K562 (cell line): ENCODE measurements around the gene GGTLC2. TPM values are rescaled to one million over a fixed set of nuclear protein-coding genes. Genes with fewer than 3 reads are reported as not detected.

Source experiments
- ATAC-seq: fragments of 200-7000 bp; cut with Tn5 transposase; 3 replicates; pipeline ENCODE4 v1.9.1; 2020; ENCODE audit warnings: moderate library complexity
- BruUV-seq: library from RNA; stranded (reverse); fragments of 400-500 nt; replicated peaks from 2 replicates; lab custom pipeline; 2021; lab: Mats Ljungman, UMichigan
- CTCF ChIA-PET: fragments of 300-600 bp; formaldehyde crosslinking; extraction: SDS; loops from one replicate; lab custom pipeline; 2021; ENCODE audit warnings: low intra/inter-chr PET ratio; lab: Yijun Ruan, JAX
- POLR2A ChIA-PET: fragments of 300-600, 350-650 bp; sonication (Branson Sonifier 250); formaldehyde crosslinking; extraction: SDS; loops from one replicate; lab custom pipeline; 2021; ENCODE audit warnings: antibody characterized with exemption, inconsistent platforms; lab: Yijun Ruan, JAX
- DNase-seq, 4 experiments: peaks; one replicate each; pipeline versions ENCODE4 v3.0.0 to v3.0.0-alpha.2; 2011 to 2018; ENCODE audit warnings: low spot score in 3 of 4, mixed read lengths in 3 of 4; ENCODE audit errors: extremely low read depth in 1 of 4
- FAIRE-seq: peaks from 2 replicates; lab custom pipeline; 2011; peaks lifted over from hg19 to GRCh38; lab: Jason Lieb, UNC
- H2AFZ ChIP-seq: 2 replicates; pipeline ENCODE4 v1.6.0; 2011; ENCODE audit warnings: low read depth, low read length, control low read depth, inconsistent platforms
- H3K27ac ChIP-seq: fragments of 200-600 bp; 3 replicates; pipeline ENCODE4 v1.8.0; 2011; ENCODE audit warnings: low read depth, mild to moderate bottlenecking, control low read depth, inconsistent platforms, low read length, moderate library complexity, mixed read lengths; ENCODE audit errors: extremely low read depth
- H3K27me3 ChIP-seq, 2 experiments: fragments of 300-600 bp in 1 of 2; 2 replicates in 1 of 2; 3 replicates in 1 of 2; pipeline versions ENCODE4 v1.6.0 to v1.8.0; 2011; ENCODE audit warnings: inconsistent platforms in 2 of 2, low read length in 2 of 2, mild to moderate bottlenecking in 1 of 2, mixed read lengths in 1 of 2, moderate library complexity in 1 of 2; ENCODE audit not compliant: control insufficient read depth in 2 of 2, insufficient read depth in 2 of 2
- H3K36me3 ChIP-seq: fragments of 300-600 bp; 3 replicates; pipeline ENCODE4 v1.8.0; 2011; ENCODE audit warnings: mild to moderate bottlenecking, low read length, inconsistent platforms; ENCODE audit not compliant: control insufficient read depth, insufficient read depth
- H3K4me1 ChIP-seq, 2 experiments: fragments of 200-600 bp in 1 of 2; replicated peaks in 1 of 2; 2 replicates in 1 of 2; 3 replicates in 1 of 2; pipeline versions ENCODE4 v1.5.1 to v1.8.0; 2011; ENCODE audit warnings: inconsistent platforms in 2 of 2, low read length in 2 of 2, mild to moderate bottlenecking in 1 of 2, mixed read lengths in 1 of 2, moderate library complexity in 1 of 2; ENCODE audit not compliant: control insufficient read depth in 2 of 2, insufficient read depth in 2 of 2
- H3K4me2 ChIP-seq: 2 replicates; pipeline ENCODE4 v1.6.1; 2011; ENCODE audit warnings: low read length, control low read depth, inconsistent platforms, mixed read lengths; ENCODE audit not compliant: insufficient read depth
- H3K4me3 ChIP-seq: fragments of 200-600 bp; sonication (generic), shearing (Covaris generic); 2 replicates; pipeline ENCODE4 v1.5.1; 2016; ENCODE audit warnings: control low read depth, inconsistent platforms
- H3K79me2 ChIP-seq: fragments of 200-600 bp; 3 replicates; pipeline ENCODE4 v1.8.0; 2011; ENCODE audit warnings: low read length, inconsistent platforms; ENCODE audit not compliant: control insufficient read depth, insufficient read depth
- H3K9ac ChIP-seq, 2 experiments: 2 replicates each; pipeline versions ENCODE4 v1.6.0 to v1.6.1; 2011; ENCODE audit warnings: low read depth in 2 of 2, low read length in 2 of 2, control low read depth in 1 of 2, inconsistent platforms in 1 of 2, mild to moderate bottlenecking in 1 of 2, mixed read lengths in 1 of 2; ENCODE audit not compliant: insufficient read depth in 1 of 2
- H3K9me1 ChIP-seq: one replicate; pipeline ENCODE4 v1.6.0; 2011; ENCODE audit warnings: inconsistent platforms, mild to moderate bottlenecking, low read length, moderate library complexity; ENCODE audit not compliant: control insufficient read depth, insufficient read depth
- H3K9me3 ChIP-seq: replicated peaks from 2 replicates; pipeline ENCODE4 v1.5.1; 2011; ENCODE audit warnings: low read depth, low read length, inconsistent platforms; ENCODE audit not compliant: control insufficient read depth, insufficient read depth
- H4K20me1 ChIP-seq: replicated peaks from 2 replicates; pipeline ENCODE4 v1.6.1; 2011; ENCODE audit warnings: low read length, inconsistent platforms, mixed read lengths; ENCODE audit not compliant: control insufficient read depth, insufficient read depth
- ATF7 ChIP-seq: fragments of 450-650 bp; IDR thresholded peaks from 2 replicates; pipeline ENCODE4 v1.7.1; 2014; ENCODE audit warnings: mild to moderate bottlenecking, moderate library complexity
- GABPB2 ChIP-seq: fragments of 250-450 bp; sonication (Bioruptor Pico); conservative IDR thresholded peaks from 2 replicates; pipeline ENCODE4 v1.5.1; 2021; ENCODE audit warnings: mild to moderate bottlenecking
- HMGXB4 ChIP-seq: sonication (generic); formaldehyde crosslinking; IDR thresholded peaks from 2 replicates; pipeline ENCODE4 v1.8.1; 2023; ENCODE audit warnings: mild to moderate bottlenecking, missing genetic modification reagents
- MLX ChIP-seq, 2 experiments: fragments of 450-650 bp in 1 of 2; sonication (generic) in 1 of 2; formaldehyde crosslinking; conservative IDR thresholded peaks; 2 replicates each; pipeline versions ENCODE4 v1.4.0 to v1.8.1; 2020 to 2022; ENCODE audit warnings: mild to moderate bottlenecking in 1 of 2, missing genetic modification reagents in 1 of 2
- PHTF2 ChIP-seq: fragments of 250-450 bp; sonication (Bioruptor Pico); IDR thresholded peaks from 2 replicates; pipeline ENCODE4 v1.5.0; 2021; ENCODE audit warnings: mild to moderate bottlenecking
- TFAP4 ChIP-seq: sonication (generic); formaldehyde crosslinking; IDR thresholded peaks from 2 replicates; pipeline ENCODE4 v1.8.0; 2022; ENCODE audit warnings: missing genetic modification reagents, mild to moderate bottlenecking, moderate library complexity, borderline replicate concordance
- ZBTB9 ChIP-seq: fragments of 450-650 bp; formaldehyde crosslinking; IDR thresholded peaks from 2 replicates; pipeline ENCODE4 v1.4.0; 2020; ENCODE audit warnings: mild to moderate bottlenecking, moderate library complexity
- ZMIZ1 ChIP-seq, 2 experiments: fragments of 150-350 bp in 1 of 2; IDR thresholded peaks; 2 replicates each; pipeline ENCODE4 v1.6.1; 2012 to 2016; ENCODE audit warnings: low read depth in 2 of 2, low read length in 2 of 2, mild to moderate bottlenecking in 1 of 2, moderate library complexity in 1 of 2
- ZNF639 ChIP-seq, 2 experiments: fragments of 200-800 bp in 1 of 2; sonication (Bioruptor generic) in 1 of 2; sonication (generic) in 1 of 2; formaldehyde crosslinking in 1 of 2; IDR thresholded peaks in 1 of 2; conservative IDR thresholded peaks in 1 of 2; 2 replicates each; pipeline versions ENCODE4 v1.5.0 to v1.6.1; 2016 to 2020; ENCODE audit warnings: missing compliant biosample characterization in 1 of 2, missing genetic modification characterization in 1 of 2, missing genetic modification reagents in 1 of 2
- ZNF699 ChIP-seq: fragments of 250-450 bp; sonication (Bioruptor Pico); IDR thresholded peaks from 2 replicates; pipeline ENCODE4 v1.8.0; 2021; ENCODE audit warnings: mild to moderate bottlenecking, moderate library complexity; ENCODE audit not compliant: insufficient replicate concordance
- WGBS: fragments of 100-300 bp; shearing (Covaris generic); methylation state at CpG from one replicate; pipeline ENCODE4 v1.1.6; 2016; ENCODE audit warnings: low coverage, mixed read lengths; ENCODE audit not compliant: insufficient coverage; ENCODE audit errors: missing lambda C conversion rate; 5-methylcytosine and 5-hydroxymethylcytosine counted together
- in situ Hi-C: fragments of 300-500 bp; cut with MboI; formaldehyde crosslinking; loops from 4 replicates; pipeline ENCODE4 v1.15.0; 2018; ENCODE audit warnings: inconsistent platforms, mixed read lengths
- intact Hi-C: fragments of 100-400 bp; cut with micrococcal nuclease; formaldehyde crosslinking; loops from 2 replicates; pipeline ENCODE4 v1.14.2; 2022
- polyA plus RNA-seq, 8 experiments: library from polyadenylated mRNA; depleted of rRNA in 4 of 8; stranded (reverse) in 5 of 8; unstranded in 3 of 8; fragments of >200 nt; fragmentation: Nextera tagmentation in 2 of 8; fragmentation: Illumina TruSeq in 1 of 8; extraction: Ambion mirVana in 2 of 8; extraction: Trizol in 1 of 8; gene quantifications; 2 replicates each; pipeline versions ENCODE4 v1.2.1 to v1.2.3, GENCODE V29; 2011 to 2014; ENCODE audit warnings: inconsistent platforms in 1 of 8, missing spikeins in 1 of 8
- total RNA-seq, 7 experiments: library from RNA; depleted of rRNA in 6 of 7; stranded (reverse); fragments of >200 nt in 6 of 7; fragmentation: Illumina TruSeq in 2 of 7; extraction: Trizol in 2 of 7; gene quantifications; 2 replicates each; pipeline versions ENCODE4 v1.2.1 to v1.2.3, GENCODE V29; 2011 to 2021; ENCODE audit warnings: low replicate concordance in 1 of 7

GGTLC2 gene
- total and polyA plus RNA-seq, 9 of the 15 experiments (the other 6 are each of a cell fraction or from before 2014, with no cell fraction given), result not detected

GRCh38 chr22:22614065-22614464 lies 30.3 kb upstream of the GGTLC2 start:
- Histone ChIP-seq H3K4me1 (no peaks in the 10 kb centered on the region), H3K9ac (0 out of 4 replicates have a peak overlapping the region, but pooled peaks of 1 of the 2 experiments have one; percentile 1), H2AFZ (no peak overlapping the region), H3K4me3 (no peak overlapping the region), H3K27me3 (peaks cover 51 to 61% of the 10 kb centered on the region in 2 experiments; a peak in 4 of 5 replicates), H3K4me2 (no peak overlapping the region), H4K20me1 (peaks cover 40% of the 10 kb centered on the region), H3K79me2 (no peaks in the 10 kb centered on the region), H3K27ac (no peak overlapping the region), H3K9me1 (no peaks in the 10 kb centered on the region), H3K9me3 (no peaks in the 10 kb centered on the region), H3K36me3 (no peaks in the 10 kb centered on the region)
- ChIA-PET POLR2A (interaction anchor here (0.6 to 3.6 kb wide), 13 partner anchors 9 to 530 kb away, joined by 3 to 22 read pairs (median 5); no protein-coding TSS in a partner anchor), CTCF (interaction anchor here (0.5 to 3.1 kb wide), 5 partner anchors 9 to 458 kb away, joined by 3 to 15 read pairs (median 3); no protein-coding TSS in a partner anchor)
- peak in 1 of 4 experiments; percentile 41 for DNase-seq
- WGBS, result under 1% methylated on average over 3 of the region's 3 CpGs
- intact Hi-C loops (no loop called here), in situ Hi-C loops (no loop called here)
- no peak for ATAC-seq
- no TSS peak for BruUV-seq
- FAIRE-seq, result no peak
- no peak for TF ChIP-seq PHTF2 (CRISPR knock-in tag)
- TF ChIP-seq HMGXB4 (CRISPR knock-in tag), result peak; percentile 56; the same call in 1 of the 2 replicates
- TF ChIP-seq ZMIZ1 (IDR thresholded peaks at IDR 0.05; ENCODE audit: low read depth in 2 of 2, low read length in 2 of 2), result no peak
- no peak for TF ChIP-seq TFAP4 (CRISPR knock-in tag)
- peak in 1 of 2 experiments; percentile 77; a peak in 1 of 4 replicates for TF ChIP-seq ZNF639 (CRISPR knock-in tag; conservative IDR thresholded peaks at IDR 0.05 in 1 of 2, IDR thresholded peaks at IDR 0.05 in 1 of 2)
- TF ChIP-seq ZNF699 (CRISPR knock-in tag), result no peak
- TF ChIP-seq ATF7, result no peak
- no peak for TF ChIP-seq GABPB2 (CRISPR knock-in tag)
- peak in 1 of 2 experiments; percentile 13; a peak in 1 of 4 replicates for TF ChIP-seq MLX (CRISPR knock-in tag; conservative IDR thresholded peaks at IDR 0.05)
- no peak for TF ChIP-seq ZBTB9
